Epithelial cell of esophagus (primary cell): ENCODE results near the gene PLB1.
A peak's percentile ranks its signal among the peaks of the same experiment; 100 is the strongest.

Source experiments
- DNase-seq: peaks from one replicate; pipeline ENCODE4 v3.0.0; 2010; ENCODE audit warnings: low read depth
- H3K4me3 ChIP-seq: 2 replicates; pipeline ENCODE4 v1.5.1; 2011; ENCODE audit warnings: mild to moderate bottlenecking, low read length, control low read depth
- CTCF ChIP-seq: IDR thresholded peaks from 2 replicates; pipeline ENCODE4 v1.5.1; 2011; ENCODE audit warnings: low read depth, mild to moderate bottlenecking, low read length, control low read depth, inconsistent platforms; ENCODE audit not compliant: insufficient read depth; ENCODE audit errors: missing control alignments

The PLB1 gene

GRCh38 chr2:28668106-28668814 is 172.4 kb downstream of the PLB1 start:
- TF ChIP-seq CTCF, result no peak
- H3K4me3 ChIP-seq, result no peak overlapping the region
- DNase-seq, result peak; percentile 81

GRCh38 chr2:28668880-28669279 is 173.0 kb downstream of the PLB1 start:
- H3K4me3 ChIP-seq, result no peak overlapping the region
- no peak for DNase-seq
- no peak for TF ChIP-seq CTCF

GRCh38 chr2:28670856-28671255 is 175.0 kb downstream of the PLB1 start:
- no peak for TF ChIP-seq CTCF
- DNase-seq, result peak; percentile 39
- H3K4me3 ChIP-seq, result no peak overlapping the region

- no peak for TF ChIP-seq CTCF
- H3K4me3 ChIP-seq, result no peak overlapping the region
- no peak for DNase-seq
Measured at GRCh38 chr2:28673338-28673737, 177.5 kb downstream of the PLB1 start.

GRCh38 chr2:28674062-28674712 is 178.3 kb downstream of the PLB1 start:
- TF ChIP-seq CTCF, result no peak
- no peak for DNase-seq
- no peak overlapping the region for H3K4me3 ChIP-seq

GRCh38 chr2:28674713-28675068 is 178.8 kb downstream of the PLB1 start:
- TF ChIP-seq CTCF, result no peak
- DNase-seq, result no peak
- H3K4me3 ChIP-seq, result no peak overlapping the region

- DNase-seq, result no peak
- TF ChIP-seq CTCF, result no peak
- no peak overlapping the region for H3K4me3 ChIP-seq
Measured at GRCh38 chr2:28676152-28676835, 180.4 kb downstream of the PLB1 start.
